ENCODE measurements around the gene PDE8B.

GRCh38 chr5:77443670-77444069 lies 233.2 kb downstream of the PDE8B start:
- TF ChIP-seq CTCF (IDR thresholded peaks at IDR 0.05) = no peak
- TF ChIP-seq POLR2A (IDR thresholded peaks at IDR 0.05) = no peak

Data from esophagus squamous epithelium (tissue), 4 donors.